HCEC 1CT (cell line): ENCODE results near the gene SLC16A9.

ENCODE experiments used
- DNase-seq: peaks from one replicate; pipeline ENCODE4 v3.0.0-alpha.2; 2017

Gene SLC16A9

DNA sequence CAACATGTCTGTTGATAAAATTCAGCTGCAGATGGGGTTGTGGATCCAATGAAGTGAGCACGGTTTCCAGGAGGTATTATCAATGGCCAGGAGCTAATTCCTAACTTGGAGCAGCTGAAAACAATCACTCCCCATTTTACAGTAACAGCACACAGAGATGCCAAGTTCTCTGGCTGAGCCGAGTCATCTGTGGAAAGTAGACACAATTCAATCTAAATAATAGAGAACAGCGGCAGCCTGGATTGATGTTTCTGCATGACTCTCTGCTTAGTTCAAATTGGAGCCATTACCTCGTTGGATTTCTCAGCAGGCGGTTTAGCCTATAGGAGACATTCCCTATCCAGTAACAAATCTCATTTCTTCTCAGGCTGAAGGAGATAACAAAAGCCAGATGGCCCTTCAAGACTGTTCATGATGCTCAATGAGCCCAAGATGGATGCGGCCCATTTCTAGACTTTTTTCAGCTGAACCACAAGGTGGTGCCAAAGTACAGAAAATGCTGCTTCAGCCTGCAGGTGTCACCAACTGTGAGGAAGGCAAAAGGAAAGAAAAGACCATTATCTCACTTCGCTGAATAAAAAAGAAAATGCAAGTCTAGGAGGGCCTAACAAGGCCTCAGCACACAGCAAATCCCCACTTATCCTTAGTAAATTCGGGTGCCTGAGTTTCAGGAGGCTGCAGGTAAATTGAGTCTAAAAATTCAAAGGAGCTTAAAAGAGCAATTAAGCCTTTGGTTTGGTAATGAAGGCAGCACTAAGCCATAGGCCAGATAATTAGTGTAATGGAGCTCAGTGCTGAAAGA lies 83.7 kb downstream of the SLC16A9 start:
- DNase-seq = peak; percentile 58

DNA sequence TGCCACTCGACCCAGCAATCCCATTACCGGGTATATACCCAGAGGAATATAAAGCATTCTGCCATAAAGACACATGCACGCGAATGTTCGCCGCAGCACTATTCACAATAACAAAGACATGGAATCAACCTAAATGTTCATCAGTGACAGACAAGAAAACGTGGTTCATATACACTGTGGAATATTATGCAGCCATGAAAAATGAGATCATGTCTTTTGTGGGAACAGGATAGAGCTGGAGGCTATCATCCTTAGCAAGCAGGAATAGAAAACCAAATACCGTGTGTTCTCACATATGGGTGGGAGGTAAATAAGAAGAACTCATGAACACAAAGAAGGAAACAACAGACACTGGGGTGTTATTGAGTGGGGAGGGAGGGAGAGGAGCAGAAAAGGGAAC lies 84.7 kb downstream of the SLC16A9 start:
- no peak for DNase-seq

DNA sequence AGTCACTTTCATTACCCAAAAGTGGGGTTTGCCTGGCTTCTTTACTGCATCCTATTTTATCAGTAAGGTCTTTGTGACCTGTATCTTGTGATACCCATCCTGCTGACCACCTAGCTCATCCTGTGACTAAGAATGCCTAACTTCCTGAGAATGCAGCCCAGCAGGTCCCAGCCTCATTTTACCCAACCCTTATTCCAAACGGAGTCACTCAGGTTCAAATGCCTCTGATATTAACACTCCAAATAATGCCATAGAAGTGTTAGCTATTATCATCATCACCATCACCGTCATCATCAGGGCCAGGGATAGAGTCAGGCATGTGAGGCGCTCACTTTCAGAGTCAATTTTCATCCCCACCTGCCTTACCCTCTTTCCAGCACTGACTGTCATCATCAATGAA lies 85.5 kb downstream of the SLC16A9 start:
- DNase-seq = no peak

DNA sequence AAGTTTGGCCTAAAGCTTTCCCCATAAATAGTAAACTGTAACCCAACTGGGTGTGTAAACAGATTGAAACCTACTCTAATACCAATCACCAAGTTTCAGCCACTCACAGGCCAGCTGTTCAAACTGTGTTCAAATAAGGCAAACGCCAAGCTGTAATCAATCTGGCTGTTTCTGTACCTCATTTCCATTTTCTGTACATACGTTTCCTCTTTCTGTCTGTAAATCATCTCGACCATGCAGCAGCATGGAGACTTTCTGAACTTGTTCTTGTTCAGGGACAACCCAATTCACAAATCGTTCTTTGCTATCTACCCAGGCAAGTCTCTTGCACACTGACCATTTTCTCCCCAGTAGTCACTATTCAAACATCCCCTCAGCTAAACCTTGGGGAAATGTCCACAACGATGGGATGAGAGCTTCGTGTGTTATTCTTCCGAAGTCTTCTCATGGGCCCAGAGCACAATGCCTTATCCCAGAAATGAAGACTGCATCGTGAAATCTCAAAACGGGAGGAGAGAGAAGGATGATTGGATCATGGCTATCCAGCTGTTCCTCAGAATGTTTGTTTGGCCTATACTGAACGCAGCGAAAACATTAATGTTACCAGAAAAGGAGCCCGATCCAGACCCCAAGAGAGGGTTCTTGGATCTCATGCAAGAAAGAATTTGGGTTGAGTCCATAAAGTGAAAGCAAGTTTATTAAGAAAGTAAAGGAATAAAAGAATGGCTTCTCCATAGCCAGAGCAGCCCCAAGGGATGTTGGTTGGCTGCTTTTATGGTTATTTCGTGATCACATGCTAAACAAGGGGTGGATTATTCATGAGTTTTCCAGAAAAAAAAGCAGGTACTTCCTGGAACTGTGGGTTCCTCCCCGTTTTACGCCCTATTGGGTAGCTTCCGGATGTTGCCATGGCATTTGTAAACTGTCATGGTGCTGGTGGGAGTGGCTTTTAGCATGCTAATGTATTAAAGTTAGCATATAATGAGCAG lies 86.2 kb downstream of the SLC16A9 start:
- DNase-seq = no peak

DNA sequence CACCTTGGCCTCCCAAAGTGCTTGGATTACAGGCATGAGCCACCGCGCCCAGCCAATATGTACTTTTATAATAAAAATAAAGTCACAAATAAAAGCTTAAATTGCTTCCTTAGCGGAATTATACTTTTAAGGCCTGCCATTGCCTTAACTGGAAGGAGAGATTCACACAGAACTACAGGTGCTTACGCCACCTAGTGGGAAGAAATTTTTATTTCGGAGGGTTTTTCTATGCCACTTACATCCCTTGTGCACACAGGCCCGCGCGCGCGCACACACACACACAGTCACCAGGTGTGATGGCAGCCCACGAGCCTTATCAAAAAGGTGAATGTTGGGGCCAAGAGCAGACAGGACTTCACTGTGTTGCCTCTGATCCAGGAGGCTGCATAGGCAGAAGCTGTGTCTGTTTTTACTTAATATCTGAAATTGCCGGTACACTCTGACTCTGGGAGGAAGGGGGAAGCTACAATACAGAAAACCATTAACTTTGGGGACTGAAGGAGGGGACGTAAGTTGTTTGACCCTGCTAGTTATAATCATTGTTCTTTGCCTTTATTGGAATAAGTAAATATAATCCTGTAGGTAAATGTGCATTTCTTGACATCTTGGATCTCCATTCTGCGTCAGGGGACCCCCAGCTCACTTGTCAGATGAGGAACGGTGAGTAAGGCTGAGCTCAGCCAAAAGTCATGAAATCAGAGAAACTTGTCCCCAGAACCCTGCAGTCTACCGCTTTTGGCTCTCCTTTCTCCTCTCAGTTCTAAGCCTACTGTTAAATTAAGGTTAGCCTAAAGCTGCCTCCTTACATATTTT lies 87.1 kb downstream of the SLC16A9 start:
- DNase-seq = peak; percentile 41

DNA sequence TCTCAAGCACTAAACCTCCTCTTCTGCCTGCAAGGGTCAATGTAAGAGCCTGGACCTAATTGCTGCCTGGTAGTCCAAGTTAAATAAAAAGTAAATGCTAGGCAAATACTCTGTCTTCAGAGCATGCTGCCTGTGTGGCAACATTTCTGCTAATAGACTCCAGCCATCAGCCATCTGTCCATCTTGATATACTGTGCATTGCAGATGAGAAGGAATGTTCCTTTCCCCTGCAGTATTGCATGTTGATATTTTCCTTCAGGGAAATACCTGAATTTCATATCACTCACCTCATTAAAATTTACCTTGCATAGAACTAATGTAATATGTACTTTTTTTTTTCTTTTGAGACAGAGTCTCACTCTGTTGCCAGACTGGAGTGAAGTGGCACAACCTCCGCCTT lies 87.9 kb downstream of the SLC16A9 start:
- no peak for DNase-seq

DNA sequence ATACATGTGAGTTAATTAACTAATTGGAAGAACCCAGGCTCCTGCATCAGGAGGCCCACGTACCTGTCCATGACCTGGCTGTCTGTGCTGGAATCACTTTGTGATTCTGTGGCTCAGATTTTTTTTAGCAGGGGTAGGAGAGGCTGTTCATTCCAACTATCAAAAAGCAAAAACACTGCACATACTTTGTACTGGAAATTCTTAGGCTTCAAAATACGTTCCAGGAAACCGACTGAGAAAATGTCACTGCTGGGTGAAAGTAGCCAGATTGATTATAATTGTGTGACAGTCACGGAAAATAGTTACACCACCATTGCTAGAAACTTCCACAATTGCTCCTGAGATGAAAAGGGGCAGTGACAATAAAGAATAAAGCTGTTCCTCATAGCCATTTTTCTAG lies 91.0 kb downstream of the SLC16A9 start:
- no peak for DNase-seq

DNA sequence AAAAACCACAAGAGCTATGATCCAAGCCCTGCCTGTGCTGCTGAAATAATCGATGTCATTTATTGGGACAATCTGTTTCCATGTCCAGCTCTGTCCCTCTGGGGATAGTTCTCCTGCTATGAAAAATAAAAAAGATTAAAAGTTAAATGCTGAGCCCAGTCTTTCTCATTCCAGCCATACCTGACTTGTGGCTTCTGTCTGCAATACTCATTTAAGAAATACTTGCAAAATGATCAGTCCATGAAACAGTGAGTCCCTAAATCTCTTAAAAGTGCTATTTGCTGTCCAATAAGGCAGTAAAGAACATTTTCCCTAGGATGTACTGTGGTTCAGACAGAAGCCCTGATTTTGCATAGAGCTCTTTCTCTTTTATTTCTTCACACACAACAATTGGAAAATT lies 91.7 kb downstream of the SLC16A9 start:
- no peak for DNase-seq

DNA sequence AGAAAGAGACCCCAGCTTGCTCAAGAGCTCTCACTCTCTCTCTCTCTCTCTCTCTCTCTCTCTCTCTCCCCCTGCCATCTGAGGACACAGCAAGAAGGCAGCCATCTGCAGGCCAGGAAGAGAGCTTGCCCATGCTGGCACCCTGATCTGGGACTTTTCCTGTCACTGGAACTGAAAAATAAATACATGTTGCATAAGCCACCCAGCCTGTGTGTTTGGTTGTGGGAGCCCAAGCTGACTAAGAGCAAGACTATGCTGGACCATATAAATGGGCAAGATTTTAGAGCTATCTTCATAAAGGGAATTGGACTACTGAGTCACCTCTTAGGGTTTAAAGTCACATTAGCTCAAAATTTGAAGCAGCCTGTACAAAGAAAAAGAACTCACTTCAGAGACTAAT lies 98.6 kb downstream of the SLC16A9 start:
- no peak for DNase-seq

DNA sequence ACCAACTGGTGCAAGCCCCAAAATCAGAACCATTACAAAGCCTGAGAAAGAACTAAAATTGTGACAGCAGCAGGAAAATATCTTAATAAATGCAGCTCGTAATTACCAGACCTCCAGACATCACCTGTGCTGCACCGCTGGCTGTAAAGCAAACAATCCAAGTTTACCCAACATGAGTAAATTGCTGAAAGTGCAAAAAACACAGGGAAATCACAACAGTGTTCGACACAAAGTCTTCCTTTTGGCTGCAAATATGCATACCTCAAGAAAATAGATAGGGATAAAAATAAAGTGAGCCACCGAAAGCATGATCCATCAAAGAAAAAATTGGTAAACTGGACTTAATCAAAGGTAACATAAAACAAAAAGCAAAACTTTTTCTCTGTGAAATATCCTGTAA lies 101.7 kb downstream of the SLC16A9 start:
- no peak for DNase-seq

DNA sequence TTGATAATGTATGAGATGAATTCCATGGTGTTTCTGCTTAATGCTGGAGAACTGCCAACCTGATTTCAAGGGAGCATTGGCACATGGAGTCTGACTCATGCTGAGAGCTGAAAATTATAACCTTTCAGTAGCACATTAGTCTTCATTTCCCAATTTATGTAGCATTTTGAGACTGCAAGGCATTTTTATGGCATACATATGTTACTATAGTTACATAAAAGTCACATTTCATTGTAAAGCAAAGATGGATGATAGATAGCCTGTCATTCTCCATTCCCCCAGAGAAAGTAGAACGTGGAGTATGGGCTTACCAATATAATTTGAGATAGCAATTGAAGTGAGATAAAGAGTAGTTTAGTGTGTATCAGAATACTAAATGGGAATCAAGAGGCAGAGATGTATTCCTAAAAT lies 103.1 kb downstream of the SLC16A9 start:
- peak; percentile 44 for DNase-seq

DNA sequence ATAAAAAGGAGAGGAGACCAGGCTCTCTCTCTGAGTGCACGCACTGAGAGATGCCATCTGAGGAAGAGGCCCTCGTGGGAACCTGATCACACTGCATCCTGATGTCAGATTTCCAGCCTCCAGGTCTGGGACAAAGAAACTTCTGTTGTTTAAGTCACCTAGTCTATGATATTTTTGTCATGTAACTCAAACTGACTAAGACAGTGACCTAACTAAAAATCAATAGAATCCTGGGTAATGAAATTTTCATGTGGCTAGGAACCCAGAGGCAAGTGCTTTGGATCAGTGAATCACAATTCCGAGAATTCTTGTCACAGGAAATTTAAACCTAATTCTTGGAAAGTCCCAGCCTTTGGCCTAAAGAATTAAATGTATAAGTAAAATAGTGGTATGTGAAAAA lies 107.7 kb downstream of the SLC16A9 start:
- no peak for DNase-seq
